ENCODE measurements around the gene RFC2.
"Not testable (repeated sequence)": the region's sequence is repeated elsewhere in the genome, so short reads cannot be mapped to it uniquely, and the experiment has no call there.

The RFC2 gene

DNA sequence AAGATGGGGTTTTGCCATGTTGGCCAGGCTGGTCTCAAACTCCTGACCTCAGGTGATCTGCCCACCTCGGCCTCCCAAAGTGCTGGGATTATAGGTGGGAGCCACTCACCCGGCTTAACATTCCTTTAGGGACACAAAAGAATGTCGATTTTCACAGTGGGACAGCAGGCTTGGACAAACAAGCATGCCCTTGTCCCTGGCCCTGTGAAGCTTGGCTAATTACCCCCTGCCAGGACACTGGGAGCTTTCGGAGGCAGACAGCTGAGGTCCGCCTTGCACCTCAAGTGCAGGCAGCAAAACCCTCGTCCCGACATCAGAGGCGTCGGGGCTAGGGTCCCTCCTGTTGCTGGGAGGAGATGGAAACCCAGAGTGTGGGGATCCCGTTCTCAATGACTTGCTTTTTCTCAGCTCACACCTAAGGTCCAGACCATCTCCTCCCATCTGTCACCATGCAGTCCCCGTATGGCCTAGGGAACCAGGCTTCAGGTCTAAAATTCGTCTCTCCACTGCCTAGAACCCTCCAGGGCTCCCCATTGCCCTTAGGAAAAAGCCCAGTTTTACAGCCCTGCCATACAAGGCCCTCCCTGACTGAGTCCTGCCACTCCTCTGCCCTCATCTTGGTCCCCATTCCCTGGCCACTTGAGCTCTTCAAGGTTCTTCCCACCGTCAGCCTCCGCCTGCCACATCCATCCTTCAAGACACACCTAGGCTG, 28.7 kb upstream of the RFC2 start:
- no peak for DNase-seq

DNA sequence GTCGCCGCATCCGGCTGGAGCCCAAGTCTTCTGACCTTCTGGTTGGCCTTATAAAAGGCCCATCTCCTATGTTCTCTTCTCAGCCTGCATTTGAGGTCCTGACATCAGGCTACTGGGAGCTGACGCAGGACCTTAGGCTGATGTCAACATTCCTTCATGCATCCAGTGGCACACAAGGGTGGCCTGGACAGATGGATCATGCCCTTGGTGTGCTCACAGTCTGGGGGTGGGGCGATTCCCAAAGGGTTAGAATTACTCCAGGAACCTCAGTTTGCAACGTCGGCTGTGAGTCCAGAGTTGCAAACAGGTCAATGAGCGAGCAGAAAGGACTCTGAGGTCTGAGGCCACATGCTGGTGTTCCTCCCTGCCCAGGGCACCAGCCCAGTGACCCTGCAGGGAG, 26.8 kb upstream of the RFC2 start:
- DNase-seq = no peak

DNA sequence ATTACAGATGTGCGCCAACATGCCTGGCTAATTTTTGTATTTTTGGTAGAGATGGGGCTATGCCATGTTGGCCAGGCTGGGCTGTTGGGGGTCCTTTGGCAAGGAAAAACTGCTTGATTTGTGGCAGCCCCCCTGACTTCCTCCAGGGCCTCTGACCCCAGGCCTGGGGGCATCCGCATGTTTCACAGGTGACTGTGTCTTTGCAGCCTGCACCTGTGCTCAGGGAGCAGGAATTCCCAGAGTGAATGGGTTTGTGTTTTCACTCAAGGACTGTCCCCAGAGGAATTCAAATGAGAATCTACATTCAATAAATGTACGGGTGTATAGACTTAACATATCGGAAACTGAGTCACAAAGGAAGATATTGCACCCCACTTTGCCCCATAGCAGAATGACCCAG, 23.4 kb upstream of the RFC2 start:
- DNase-seq = no peak

- DNase-seq = no peak
Observed at GRCh38 chr7:74275401-74275881, 21.2 kb upstream of the RFC2 start.

DNA sequence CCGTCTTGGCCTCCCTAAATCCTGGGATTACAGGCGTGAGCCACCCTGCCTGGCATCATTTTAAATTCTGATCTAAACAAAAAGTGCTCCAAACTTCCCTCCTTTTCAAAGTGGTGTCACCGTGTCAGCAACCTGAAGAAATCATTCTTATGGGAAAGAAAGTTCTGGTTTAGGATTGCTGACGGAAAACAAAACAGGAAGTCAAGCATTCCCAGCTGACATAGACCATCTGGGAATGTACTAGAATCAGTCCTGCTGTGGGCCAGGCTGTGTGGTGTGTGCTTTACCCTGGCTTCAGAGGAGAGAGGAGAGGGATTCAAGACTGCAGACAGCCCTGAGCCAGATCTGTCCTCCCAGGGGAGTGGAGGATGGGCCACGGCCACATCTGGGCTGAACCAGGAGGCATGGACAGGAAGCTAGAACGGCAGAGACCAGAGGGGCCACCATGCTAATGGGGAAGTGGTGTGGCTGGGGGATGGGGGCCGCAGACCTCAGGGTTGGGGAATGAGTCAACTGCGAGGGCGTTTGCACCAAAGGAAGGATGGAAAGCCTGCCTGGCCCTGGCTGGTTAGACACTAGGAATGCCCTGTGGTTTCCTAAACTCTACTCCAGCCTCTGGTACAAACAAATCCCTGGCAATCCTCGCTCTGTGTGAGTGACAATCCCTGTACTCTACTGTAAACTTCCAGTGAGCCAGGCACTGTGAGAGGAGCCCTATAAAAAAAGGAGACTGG, 18.3 kb upstream of the RFC2 start:
- DNase-seq = no peak

- DNase-seq = no peak
Observed at GRCh38 chr7:74271742-74272141, 17.5 kb upstream of the RFC2 start.

DNA sequence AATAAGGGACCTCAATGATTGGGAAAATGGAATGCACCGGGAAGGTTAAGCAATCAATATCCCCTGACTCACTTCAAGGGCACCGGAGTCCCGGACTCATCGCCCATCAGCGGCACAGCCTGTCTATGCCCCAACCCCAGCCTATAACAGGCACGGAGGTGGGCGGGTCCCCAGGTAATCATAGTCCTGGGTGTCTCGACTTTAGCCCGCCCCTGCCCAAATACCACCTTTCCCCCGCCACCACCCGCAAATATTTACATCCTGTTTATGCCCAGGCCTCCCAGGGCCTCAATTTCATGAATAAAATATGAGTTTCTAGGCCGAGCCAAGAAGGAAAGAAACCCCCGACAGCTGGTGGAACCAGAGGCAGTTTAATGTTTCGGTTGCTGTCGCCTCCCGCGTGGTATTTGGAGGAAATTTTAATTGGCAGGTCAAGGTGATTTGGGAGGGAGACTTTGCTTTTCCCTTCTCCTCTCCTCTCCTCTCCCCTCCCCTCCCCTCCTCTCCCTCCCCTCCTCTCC, 15.6 kb upstream of the RFC2 start:
- DNase-seq = peak; percentile 49

GRCh38 chr7:74267756-74268565, 13.8 kb upstream of the RFC2 start:
- DNase-seq = no peak

DNA sequence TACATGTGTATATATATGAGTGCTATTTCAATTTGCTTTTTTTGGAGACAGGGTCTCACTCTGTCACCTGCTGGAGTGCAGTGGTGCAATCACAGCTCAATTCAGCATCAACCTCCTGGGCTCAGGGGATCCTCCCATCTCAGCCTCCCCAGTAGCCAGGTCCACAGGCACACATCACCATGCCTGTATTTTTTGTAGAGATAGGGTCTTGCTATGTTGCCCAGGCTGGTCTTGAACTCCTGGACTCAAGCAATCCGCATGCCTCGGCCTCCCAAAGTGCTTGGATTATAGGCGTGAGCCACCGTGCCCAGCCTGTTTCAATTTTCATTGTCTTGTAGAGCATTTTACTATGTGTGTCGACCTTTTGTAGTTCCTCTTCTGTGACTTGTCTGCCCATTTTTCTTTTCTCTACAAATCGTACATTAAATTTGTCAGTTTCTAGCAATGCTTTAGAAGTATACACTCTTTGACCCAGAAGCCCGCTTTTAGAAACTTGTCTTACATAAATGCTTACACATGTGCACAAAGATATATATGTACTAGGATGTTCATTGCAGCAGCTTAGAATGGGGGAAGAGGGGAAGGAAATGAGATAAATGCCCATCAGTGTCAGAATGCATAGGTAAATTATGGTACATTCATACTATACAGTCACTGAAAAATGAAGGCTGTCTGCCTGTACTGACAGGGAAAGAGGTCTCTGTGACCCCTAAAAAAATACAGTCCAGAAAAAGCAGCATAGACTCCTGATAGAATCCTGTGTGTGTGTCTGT, 12.2 kb upstream of the RFC2 start:
- DNase-seq = no peak

DNA sequence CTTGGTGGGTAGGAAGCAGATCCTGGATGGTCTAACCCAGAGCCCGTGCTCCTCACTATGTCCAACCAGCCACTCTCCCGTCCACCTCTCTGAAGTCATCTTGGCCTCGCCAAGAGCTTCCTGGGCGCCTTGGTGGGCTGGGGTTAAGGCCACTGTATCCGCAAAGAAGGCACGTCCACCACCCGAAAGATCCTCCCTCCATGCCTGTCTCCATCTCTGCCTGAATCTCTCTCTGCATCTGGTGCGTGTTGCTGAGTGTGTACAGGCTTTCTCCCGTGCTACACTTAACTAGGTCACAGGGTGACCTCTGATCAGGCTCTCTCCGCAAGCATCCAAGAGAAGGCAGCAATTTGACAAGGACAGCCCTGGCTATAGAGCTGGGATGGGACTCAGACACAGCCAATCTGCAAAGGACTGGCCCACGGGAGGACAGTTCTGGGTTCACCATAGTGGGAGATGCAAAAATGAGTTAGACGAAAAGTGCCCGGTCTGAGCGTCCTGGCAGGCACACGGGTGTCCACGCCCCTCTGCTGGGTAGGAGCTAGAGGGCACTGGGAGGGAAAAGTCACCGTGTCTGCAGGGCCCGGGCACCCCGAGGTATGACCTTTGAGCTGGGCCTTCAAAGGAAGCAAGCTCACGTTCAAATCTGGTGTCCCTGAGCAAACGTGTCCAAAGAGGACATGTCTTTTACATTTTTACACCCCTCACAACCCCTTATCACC, 9.4 kb upstream of the RFC2 start:
- DNase-seq = no peak

- DNase-seq = no peak
Observed at GRCh38 chr7:74262639-74263398, 8.6 kb upstream of the RFC2 start.

DNA sequence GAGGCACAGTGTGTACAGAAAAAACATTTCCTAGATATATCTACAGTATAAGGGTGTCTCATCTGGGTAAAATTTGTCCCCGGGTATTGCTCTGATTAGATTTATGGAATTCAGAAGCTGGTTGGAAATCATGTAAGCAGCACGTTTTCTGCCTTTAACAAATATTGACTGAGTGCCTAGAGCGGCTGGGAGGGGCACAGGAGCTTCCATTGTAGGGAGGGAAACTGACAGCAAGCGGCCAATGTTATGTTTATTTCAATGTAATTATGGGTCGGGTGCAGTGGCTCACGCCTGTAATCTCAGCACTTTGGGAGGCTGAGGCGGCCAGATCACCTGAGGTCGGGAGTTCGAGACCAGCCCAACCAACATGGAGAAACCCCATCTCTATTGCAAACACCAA, 4.4 kb upstream of the RFC2 start:
- DNase-seq = no peak

DNA sequence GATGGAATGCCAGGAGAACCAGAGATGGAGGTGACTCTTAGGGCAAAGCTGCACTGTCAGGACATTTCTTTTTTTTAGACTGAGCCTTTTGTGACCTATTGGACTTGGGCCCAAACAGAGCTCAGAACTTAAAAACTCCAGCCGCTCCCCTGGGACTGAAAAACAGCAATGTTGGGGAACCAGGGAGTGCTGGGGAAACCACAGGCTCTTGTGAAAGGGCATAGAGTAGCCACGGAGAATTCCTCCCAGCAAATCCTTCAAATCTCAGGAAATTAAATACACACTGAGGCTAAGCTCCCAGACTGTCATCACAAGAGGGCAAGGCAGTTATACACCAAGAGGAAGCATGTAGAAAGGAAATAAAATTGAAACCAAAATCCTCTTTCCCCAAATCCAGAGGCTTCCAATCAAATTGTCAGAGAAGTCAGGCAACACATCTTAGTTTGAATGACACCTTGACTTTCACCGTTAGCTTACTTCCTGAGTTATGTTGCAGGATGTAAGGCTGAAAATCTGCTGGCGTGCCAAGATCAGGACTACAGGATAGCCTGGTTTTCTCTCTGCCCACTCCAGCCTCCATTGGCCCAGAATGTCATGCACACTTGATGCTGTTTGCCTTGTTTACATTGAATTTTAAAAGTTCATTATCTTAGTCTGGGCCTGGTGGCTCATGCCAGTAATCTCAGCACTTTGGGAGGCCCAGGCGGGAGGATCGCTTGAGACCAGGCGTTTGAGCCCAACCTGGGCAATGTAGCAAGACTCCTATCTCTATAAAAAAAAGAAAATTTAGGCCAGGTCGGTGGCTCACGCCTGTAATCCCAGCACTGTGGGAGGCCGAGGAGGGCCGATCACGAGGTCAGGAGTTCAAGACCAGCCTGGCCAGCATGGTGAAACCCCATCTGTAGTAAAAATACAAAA, 2.6 kb upstream of the RFC2 start:
- DNase-seq = no peak

DNA sequence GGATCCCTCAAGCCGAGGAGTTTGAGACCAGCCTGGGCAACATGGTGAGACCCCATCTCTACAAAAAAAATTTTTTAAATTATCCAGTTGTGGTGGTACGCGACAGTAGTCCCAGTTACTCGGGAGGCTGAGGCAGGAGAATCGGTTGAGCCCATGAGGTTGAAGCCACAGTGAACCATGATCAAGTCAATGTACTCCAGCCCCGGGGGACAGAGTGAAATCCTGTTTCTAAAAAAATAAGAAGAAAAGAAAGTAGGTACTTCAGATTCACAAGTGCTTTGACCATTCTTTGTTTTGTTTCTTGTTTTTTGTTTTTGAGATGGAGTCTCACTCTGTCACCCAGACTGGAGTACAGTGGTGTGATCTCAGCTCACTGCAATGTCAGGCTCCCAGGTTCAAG, 1.3 kb upstream of the RFC2 start:
- DNase-seq = not testable (repeated sequence)

DNA sequence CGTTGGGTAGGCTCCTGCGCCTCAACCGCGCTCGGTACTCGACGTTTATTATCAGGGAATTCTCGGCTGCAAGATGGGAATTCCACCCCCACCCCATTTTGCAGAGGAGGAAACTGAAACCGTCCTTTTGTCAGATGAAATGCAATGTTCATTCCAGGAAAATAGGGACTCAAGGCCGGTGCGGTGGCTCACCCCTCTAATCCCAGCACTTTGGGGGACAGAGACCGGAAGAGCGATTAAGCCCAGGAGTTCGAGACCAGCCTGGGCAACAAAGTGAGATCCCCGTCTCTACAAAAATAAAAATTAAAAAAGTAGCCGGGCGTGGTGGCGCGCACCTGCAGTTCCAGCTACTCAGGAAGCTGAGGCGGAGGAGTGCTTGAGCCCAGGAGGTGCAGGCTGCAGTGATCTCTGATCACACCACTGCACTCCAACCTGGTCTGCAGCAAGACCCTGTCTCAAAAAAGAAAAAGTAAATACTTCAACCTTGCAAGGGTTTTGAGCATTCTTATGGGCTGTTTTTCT, 720 bp upstream of the RFC2 start:
- DNase-seq = no peak

GRCh38 chr7:74253835-74254128, 417 bp downstream of the RFC2 start:
- no peak for DNase-seq

DNA sequence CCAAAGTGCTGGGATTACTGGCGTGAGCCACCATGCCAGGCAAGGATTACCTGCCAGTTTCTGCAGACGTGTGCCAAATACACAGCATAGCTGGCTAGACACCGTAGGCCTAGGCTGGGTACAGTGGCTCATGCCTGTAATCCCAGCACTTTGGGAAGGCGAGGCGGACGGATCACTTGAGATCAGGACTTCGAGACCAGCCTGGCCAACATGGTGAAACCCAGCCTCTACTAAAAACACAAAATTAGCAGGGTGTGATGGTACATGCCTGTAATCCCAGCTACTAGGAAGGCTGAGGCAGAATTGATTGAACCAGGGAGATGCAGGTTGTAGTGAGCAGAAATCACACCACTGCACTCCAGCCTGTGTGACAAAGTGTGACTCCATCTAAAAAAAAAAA, 868 bp downstream of the RFC2 start:
- peak; percentile 76 for DNase-seq

- DNase-seq = peak; percentile 76
Observed at GRCh38 chr7:74252893-74253292, 1.3 kb downstream of the RFC2 start.

GRCh38 chr7:74249058-74249457, 5.1 kb downstream of the RFC2 start:
- DNase-seq = not testable (repeated sequence)

DNA sequence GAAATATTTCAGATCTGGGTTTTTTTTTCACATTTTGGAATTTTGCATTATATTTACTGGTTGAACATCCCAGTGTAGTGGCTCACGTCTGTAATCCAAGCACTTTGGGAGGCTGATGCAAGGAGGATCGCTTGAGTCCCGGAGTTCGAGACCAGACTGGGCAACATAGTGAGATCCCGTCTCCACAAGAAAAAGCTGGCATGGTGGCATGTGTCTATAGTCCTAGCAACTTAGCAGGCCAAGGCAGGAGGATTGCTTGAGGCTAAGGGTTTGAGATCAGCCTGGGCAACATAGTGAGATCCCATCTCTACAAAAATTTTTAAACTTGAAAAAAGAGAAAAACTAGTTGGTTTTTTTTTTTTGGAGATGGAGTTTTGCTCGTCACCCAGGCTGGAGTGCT, 6.0 kb downstream of the RFC2 start:
- no peak for DNase-seq
